Stimulated activated naive B cell treated with anti-CD40 and anti-IgM and Interleukin-4, amounts not matched to agents 10 μg/mL and 1 μg/mL and 100 μg/mL, for 72 hours (primary cell): ENCODE data around the gene PPP1R15B.

ENCODE experiments used
- ATAC-seq, 2 donors: fragments of 150-1000 bp; cut with Tn5 transposase; replicated peaks; 2 replicates each; pipeline ENCODE4 v1.10.0; 2021; ENCODE audit warnings: moderate library complexity in 1 of 2
- DNase-seq: peaks from one replicate; pipeline ENCODE4 v3.0.0; 2021
- H3K27ac Mint-ChIP-seq: one replicate; pipeline ENCODE4 v1.8.0; 2022; ENCODE audit warnings: mild to moderate bottlenecking, mixed read lengths
- H3K27me3 Mint-ChIP-seq, 2 donors: one replicate each; pipeline ENCODE4 v1.8.0; 2022; ENCODE audit warnings: mixed read lengths in 2 of 2
- H3K36me3 Mint-ChIP-seq, 2 donors: one replicate each; pipeline ENCODE4 v1.8.0; 2022; ENCODE audit warnings: mixed read lengths in 2 of 2, mild to moderate bottlenecking in 1 of 2
- H3K4me1 Mint-ChIP-seq, 2 donors: one replicate each; pipeline ENCODE4 v1.8.0; 2022; ENCODE audit warnings: mixed read lengths in 2 of 2, mild to moderate bottlenecking in 1 of 2
- H3K4me3 Mint-ChIP-seq, 2 donors: one replicate each; pipeline ENCODE4 v1.8.0; 2022; ENCODE audit warnings: mild to moderate bottlenecking in 2 of 2, mixed read lengths in 2 of 2, moderate library complexity in 1 of 2
- H3K9me3 Mint-ChIP-seq, 2 donors: one replicate each; pipeline ENCODE4 v1.8.0; 2022; ENCODE audit warnings: mixed read lengths in 2 of 2, mild to moderate bottlenecking in 1 of 2

Gene PPP1R15B

GRCh38 chr1:204408074-204408507, 3.5 kb downstream of the PPP1R15B start:
- no peak for ATAC-seq
- peak overlapping the region; percentile 42 for H3K27ac Mint-ChIP-seq

DNA sequence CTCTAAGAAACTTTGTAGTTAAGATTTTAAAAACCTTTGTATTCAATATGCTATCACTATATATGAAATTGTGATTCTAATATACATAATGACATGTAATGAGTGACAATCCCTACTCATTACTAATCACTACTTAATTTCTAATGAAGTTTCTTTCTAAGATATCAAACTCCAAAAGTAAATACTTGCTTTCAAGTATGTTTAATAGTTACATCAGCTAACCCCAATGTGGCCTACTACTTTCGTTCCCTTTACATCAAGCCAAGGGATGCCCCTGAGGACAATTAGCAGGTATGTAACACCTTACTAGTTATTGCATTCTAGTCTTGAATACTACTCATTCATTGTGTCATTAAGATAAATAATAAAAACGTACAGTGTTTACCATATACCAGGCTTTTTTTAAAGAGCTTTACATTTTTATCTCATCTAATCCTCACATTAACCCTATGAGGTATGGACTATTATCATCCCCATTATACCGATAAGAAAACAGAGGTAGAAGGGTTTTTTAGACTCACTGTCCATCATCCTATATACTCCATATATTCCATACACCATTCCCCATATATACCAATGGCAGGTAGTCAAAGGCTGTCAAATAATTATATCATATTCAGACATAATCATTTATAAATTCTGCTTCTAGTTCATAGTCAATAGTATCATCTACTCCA, 4.2 kb downstream of the PPP1R15B start:
- DNase-seq (no peak), ATAC-seq (no peak)
- H3K27me3 Mint-ChIP-seq, result no peaks in the 10 kb centered on the region
- H3K4me3 Mint-ChIP-seq, result peak overlapping the region; percentile 95 to 99
- no peaks in the 10 kb centered on the region for H3K9me3 Mint-ChIP-seq
- peaks cover 19 to 40% of the 10 kb centered on the region in 2 donors for H3K36me3 Mint-ChIP-seq
- peak overlapping the region; percentile 37 for H3K27ac Mint-ChIP-seq
- H3K4me1 Mint-ChIP-seq, result peaks cover 5 to 18% of the 10 kb centered on the region in 2 donors

More at GRCh38 chr1:204408074-204408507, 3.5 kb downstream of the PPP1R15B start:
- no peak for DNase-seq
- H3K9me3 Mint-ChIP-seq, result no peaks in the 10 kb centered on the region
- H3K27me3 Mint-ChIP-seq, result no peaks in the 10 kb centered on the region
- peaks cover 19 to 40% of the 10 kb centered on the region in 2 donors for H3K36me3 Mint-ChIP-seq
- peak overlapping the region; percentile 95 to 99 for H3K4me3 Mint-ChIP-seq
- peaks cover 8 to 24% of the 10 kb centered on the region in 2 donors for H3K4me1 Mint-ChIP-seq

- H3K4me1 Mint-ChIP-seq, result peaks cover 5 to 17% of the 10 kb centered on the region in 2 donors
- H3K27ac Mint-ChIP-seq, result no peak overlapping the region
- ATAC-seq, result no peak
Measured at GRCh38 chr1:204406621-204407020, 5.0 kb downstream of the PPP1R15B start.

GRCh38 chr1:204405988-204406387, 5.6 kb downstream of the PPP1R15B start:
- H3K9me3 Mint-ChIP-seq, result no peaks in the 10 kb centered on the region
- peaks cover 6 to 18% of the 10 kb centered on the region in 2 donors for H3K4me1 Mint-ChIP-seq
- peak overlapping the region; percentile 41 to 44 for H3K4me3 Mint-ChIP-seq
- H3K27me3 Mint-ChIP-seq, result no peaks in the 10 kb centered on the region
- peaks cover 21 to 39% of the 10 kb centered on the region in 2 donors for H3K36me3 Mint-ChIP-seq
- DNase-seq, result no peak
- no peak overlapping the region for H3K27ac Mint-ChIP-seq
- no peak for ATAC-seq

More at GRCh38 chr1:204406621-204407020, 5.0 kb downstream of the PPP1R15B start:
- no peak for DNase-seq
- Mint-ChIP-seq H3K9me3 (no peaks in the 10 kb centered on the region), H3K36me3 (peaks cover 19 to 40% of the 10 kb centered on the region in 2 donors), H3K4me3 (peak overlapping the region; percentile 54 to 58), H3K27me3 (no peaks in the 10 kb centered on the region)

DNA sequence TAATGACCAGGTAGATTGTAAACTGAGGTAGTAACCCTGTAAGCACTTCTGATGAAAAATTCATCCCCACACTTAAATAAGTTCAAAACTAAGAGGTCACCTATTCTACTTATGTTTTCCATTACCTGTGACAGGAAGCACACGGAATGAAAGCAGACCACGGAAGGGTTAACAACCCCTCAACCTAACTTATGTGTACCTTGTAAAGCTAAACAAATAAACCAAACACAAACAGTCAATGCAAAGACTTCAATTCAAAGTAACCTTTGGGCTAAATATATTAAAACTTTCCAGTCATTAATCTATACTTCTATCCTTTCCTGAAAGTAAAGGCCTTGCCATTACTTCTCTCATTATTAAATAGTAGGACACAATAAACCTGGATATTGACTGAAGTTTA, 7.0 kb downstream of the PPP1R15B start:
- no peak overlapping the region for H3K27ac Mint-ChIP-seq
- H3K9me3 Mint-ChIP-seq, result no peaks in the 10 kb centered on the region
- H3K27me3 Mint-ChIP-seq, result no peaks in the 10 kb centered on the region
- peaks cover 6 to 29% of the 10 kb centered on the region in 2 donors for H3K4me1 Mint-ChIP-seq
- ATAC-seq (no peak), DNase-seq (no peak)
- peaks cover 19 to 38% of the 10 kb centered on the region in 2 donors for H3K36me3 Mint-ChIP-seq
- no peak overlapping the region for H3K4me3 Mint-ChIP-seq

- H3K4me3 Mint-ChIP-seq, result no peak overlapping the region
- H3K27ac Mint-ChIP-seq, result no peak overlapping the region
- no peaks in the 10 kb centered on the region for H3K27me3 Mint-ChIP-seq
- no peaks in the 10 kb centered on the region for H3K9me3 Mint-ChIP-seq
- H3K4me1 Mint-ChIP-seq, result peaks cover 6 to 41% of the 10 kb centered on the region in 2 donors
- no peak for ATAC-seq
- H3K36me3 Mint-ChIP-seq, result peaks cover 15 to 29% of the 10 kb centered on the region in 2 donors
- DNase-seq, result no peak
Measured at GRCh38 chr1:204402391-204402790, 9.2 kb downstream of the PPP1R15B start.

DNA sequence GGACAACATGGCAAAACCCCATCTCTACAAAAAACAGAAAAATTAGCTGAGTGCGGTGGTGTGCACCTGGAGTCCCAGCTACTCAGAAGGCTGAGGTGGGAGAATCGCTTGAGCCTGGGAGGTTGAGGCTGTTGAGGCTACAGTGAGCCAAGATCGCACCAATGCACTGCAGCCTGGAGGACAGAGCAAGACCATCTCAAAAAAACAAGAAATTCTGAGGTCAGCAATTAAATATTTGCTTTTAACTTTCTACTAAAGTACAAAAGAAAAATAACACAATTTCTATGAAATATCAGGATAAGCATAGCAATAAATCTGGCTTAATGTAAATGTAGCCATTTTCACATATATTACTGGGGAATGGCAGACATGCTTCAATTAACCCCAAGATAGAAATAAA, 9.9 kb downstream of the PPP1R15B start:
- no peaks in the 10 kb centered on the region for H3K9me3 Mint-ChIP-seq

DNA sequence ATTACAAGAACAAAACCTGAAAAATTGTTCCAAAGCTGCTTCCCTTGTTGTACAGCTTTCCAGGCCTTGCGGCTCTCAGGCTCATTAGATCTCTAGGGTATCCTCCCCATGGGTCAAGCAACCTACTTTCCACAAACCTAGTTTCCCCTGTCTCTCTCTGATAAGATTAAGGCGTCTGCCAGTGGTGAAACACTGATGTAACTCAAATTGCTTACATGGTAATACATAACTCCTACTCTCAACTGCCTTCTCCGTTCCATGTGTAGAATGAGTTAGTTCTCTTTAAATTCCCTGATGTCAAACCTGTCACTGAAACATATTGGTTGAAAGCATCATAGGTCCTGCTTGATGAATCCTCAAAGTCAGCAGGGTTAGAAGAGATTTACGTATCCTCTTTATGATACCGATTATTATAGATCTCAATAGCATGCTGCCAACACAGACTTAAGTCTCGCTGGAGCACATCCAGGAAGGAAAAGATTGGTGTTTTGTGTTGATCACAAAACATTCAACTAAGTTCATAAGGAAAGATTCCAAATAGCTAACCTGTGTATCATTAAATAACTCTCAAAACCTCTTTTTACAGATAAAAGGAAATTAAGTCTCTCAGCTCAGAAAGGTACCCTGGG, 10.6 kb downstream of the PPP1R15B start:
- H3K4me1 Mint-ChIP-seq, result peaks cover 4 to 37% of the 10 kb centered on the region in 2 donors
- no peak overlapping the region for H3K27ac Mint-ChIP-seq
- H3K27me3 Mint-ChIP-seq, result no peaks in the 10 kb centered on the region
- H3K4me3 Mint-ChIP-seq, result no peak overlapping the region
- H3K36me3 Mint-ChIP-seq, result peaks cover 18 to 31% of the 10 kb centered on the region in 2 donors
- ATAC-seq (no peak), DNase-seq (no peak)
- H3K9me3 Mint-ChIP-seq, result no peaks in the 10 kb centered on the region

More for the DNA sequence above, 9.9 kb downstream of the PPP1R15B start:
- Mint-ChIP-seq H3K27ac (no peak overlapping the region), H3K4me3 (no peak overlapping the region), H3K36me3 (peaks cover 15 to 29% of the 10 kb centered on the region in 2 donors), H3K27me3 (no peaks in the 10 kb centered on the region), H3K4me1 (peaks cover 6 to 41% of the 10 kb centered on the region in 2 donors)
- DNase-seq, result no peak
- no peak for ATAC-seq

- peaks cover 3 to 24% of the 10 kb centered on the region in 2 donors for H3K4me1 Mint-ChIP-seq
- ATAC-seq (peak; percentile 97 to 99), DNase-seq (peak; percentile 46)
- peak overlapping the region; percentile 56 for H3K27ac Mint-ChIP-seq
- H3K36me3 Mint-ChIP-seq, result peaks cover 20 to 35% of the 10 kb centered on the region in 2 donors
- no peaks in the 10 kb centered on the region for H3K9me3 Mint-ChIP-seq
- H3K4me3 Mint-ChIP-seq, result no peak overlapping the region
- H3K27me3 Mint-ChIP-seq, result no peaks in the 10 kb centered on the region
Measured at GRCh38 chr1:204398197-204399125, 13.2 kb downstream of the PPP1R15B start.

GRCh38 chr1:204396015-204396583, 15.5 kb downstream of the PPP1R15B start:
- peak overlapping the region; percentile 68 for H3K27ac Mint-ChIP-seq
- no peak overlapping the region for H3K4me3 Mint-ChIP-seq
- peaks cover 19 to 31% of the 10 kb centered on the region in 2 donors for H3K36me3 Mint-ChIP-seq
- H3K4me1 Mint-ChIP-seq, result peaks cover 3 to 24% of the 10 kb centered on the region in 2 donors
- ATAC-seq (no peak), DNase-seq (no peak)
- no peaks in the 10 kb centered on the region for H3K27me3 Mint-ChIP-seq
- no peaks in the 10 kb centered on the region for H3K9me3 Mint-ChIP-seq

DNA sequence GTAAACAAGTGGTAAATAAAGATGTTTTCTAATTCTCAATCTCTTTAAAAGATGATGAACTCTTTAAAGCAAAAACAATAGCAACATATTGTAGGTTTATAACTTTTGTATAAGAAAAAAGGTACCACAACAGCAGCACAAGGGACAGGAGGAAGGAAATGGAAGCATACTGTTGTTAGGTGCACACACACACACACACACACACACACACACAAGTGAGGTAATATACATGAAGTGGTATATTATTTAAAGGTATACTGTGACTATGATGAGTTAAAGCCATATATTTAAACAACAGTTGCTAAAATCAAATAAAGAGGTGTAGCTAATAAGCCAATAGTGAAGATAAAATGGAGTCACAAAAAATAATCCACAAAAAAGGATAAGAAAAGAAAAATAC, 20.0 kb downstream of the PPP1R15B start:
- Mint-ChIP-seq H3K4me1 (no peaks in the 10 kb centered on the region), H3K27ac (no peak overlapping the region), H3K4me3 (no peak overlapping the region), H3K36me3 (peaks cover 7 to 11% of the 10 kb centered on the region in 2 donors), H3K9me3 (no peaks in the 10 kb centered on the region), H3K27me3 (no peaks in the 10 kb centered on the region)
- ATAC-seq (no peak), DNase-seq (no peak)

GRCh38 chr1:204390751-204391466, 20.7 kb downstream of the PPP1R15B start:
- H3K4me3 Mint-ChIP-seq, result no peak overlapping the region
- no peak overlapping the region for H3K27ac Mint-ChIP-seq
- ATAC-seq, result no peak
- H3K4me1 Mint-ChIP-seq, result no peaks in the 10 kb centered on the region
- H3K9me3 Mint-ChIP-seq, result no peaks in the 10 kb centered on the region
- no peak for DNase-seq
- H3K36me3 Mint-ChIP-seq, result peaks cover 3 to 5% of the 10 kb centered on the region in 2 donors
- no peaks in the 10 kb centered on the region for H3K27me3 Mint-ChIP-seq

- H3K36me3 Mint-ChIP-seq, result no peaks in the 10 kb centered on the region
Measured at GRCh38 chr1:204385727-204386126, 25.9 kb downstream of the PPP1R15B start.

More at GRCh38 chr1:204385727-204386126, 25.9 kb downstream of the PPP1R15B start:
- ATAC-seq (no peak), DNase-seq (no peak)
- Mint-ChIP-seq H3K4me1 (peaks cover 0 to 2% of the 10 kb centered on the region in 2 donors), H3K27ac (no peak overlapping the region), H3K9me3 (no peaks in the 10 kb centered on the region), H3K4me3 (no peak overlapping the region), H3K27me3 (no peaks in the 10 kb centered on the region)
